ENCODE data around the gene RRP1B. TPM values are rescaled to one million over a fixed set of nuclear protein-coding genes. Genes with fewer than 3 reads are reported as not detected.
"Not testable (repeated sequence)": the region's sequence is repeated elsewhere in the genome, so short reads cannot be mapped to it uniquely, and the experiment has no call there.

RRP1B gene
- total RNA-seq, 2 donors from 2014 or later = 15.8 to 19.1 TPM

- peak; percentile 91 to 93 (median 92) for DNase-seq
- no peak overlapping the region for H3K4me3 ChIP-seq
- intact Hi-C loops (cut with DNase I) = no loop called here
- H3K9me3 ChIP-seq = no peaks in the 10 kb centered on the region
- no peak overlapping the region for H3K27ac ChIP-seq
- H3K36me3 ChIP-seq (replicated peaks in 1 of 2; ENCODE audit: insufficient read depth in 1 of 2, low read depth in 2 of 2) = no peaks in the 10 kb centered on the region
- 16 to 17% methylated on average over 7 of the region's 7 CpGs for WGBS, 2 donors
- no peaks in the 10 kb centered on the region for H3K4me1 ChIP-seq
- ATAC-seq = peak; percentile 99
- no peaks in the 10 kb centered on the region for H3K27me3 ChIP-seq
- TF ChIP-seq CTCF (IDR thresholded peaks at IDR 0.05) (peak; percentile 96 to 99 (median 98)), POLR2A (IDR thresholded peaks at IDR 0.05) (no peak)
Observed at GRCh38 chr21:43646550-43647260, 12.7 kb upstream of the RRP1B start.

- intact Hi-C loops (cut with DNase I) = no loop called here
- H3K27ac ChIP-seq = no peak overlapping the region
- ATAC-seq (no peak), DNase-seq (no peak)
- no peaks in the 10 kb centered on the region for H3K9me3 ChIP-seq
- no peaks in the 10 kb centered on the region for H3K27me3 ChIP-seq
- no peak overlapping the region for H3K4me3 ChIP-seq
- WGBS, 2 donors = 58 to 63% methylated on average over 9 of the region's 9 CpGs
- no peak for TF ChIP-seq POLR2A (IDR thresholded peaks at IDR 0.05)
- no peak for TF ChIP-seq CTCF (IDR thresholded peaks at IDR 0.05)
- no peaks in the 10 kb centered on the region for H3K36me3 ChIP-seq (replicated peaks in 1 of 2; ENCODE audit: insufficient read depth in 1 of 2, low read depth in 2 of 2)
- H3K4me1 ChIP-seq = no peaks in the 10 kb centered on the region
Observed at GRCh38 chr21:43648171-43648570, 11.2 kb upstream of the RRP1B start.

- H3K27ac ChIP-seq; H3K4me3 ChIP-seq; intact Hi-C loops (cut with DNase I); H3K4me1 ChIP-seq; DNase-seq; ATAC-seq; H3K27me3 ChIP-seq; H3K9me3 ChIP-seq; H3K36me3 ChIP-seq (replicated peaks in 1 of 2; ENCODE audit: insufficient read depth in 1 of 2, low read depth in 2 of 2): not testable (repeated sequence)
- 83 to 91% methylated on average over 6 of the region's 6 CpGs for WGBS, 2 donors
Observed at GRCh38 chr21:43651926-43652325, 7.4 kb upstream of the RRP1B start.

GRCh38 chr21:43652616-43653015, 6.7 kb upstream of the RRP1B start:
- Histone ChIP-seq H3K36me3 (replicated peaks in 1 of 2; ENCODE audit: insufficient read depth in 1 of 2, low read depth in 2 of 2) (no peaks in the 10 kb centered on the region), H3K4me1 (no peaks in the 10 kb centered on the region), H3K27me3 (no peaks in the 10 kb centered on the region), H3K9me3 (no peaks in the 10 kb centered on the region), H3K4me3 (no peak overlapping the region), H3K27ac (no peak overlapping the region)
- DNase-seq (no peak), ATAC-seq (no peak)
- no peak for TF ChIP-seq CTCF (IDR thresholded peaks at IDR 0.05)
- no peak for TF ChIP-seq POLR2A (IDR thresholded peaks at IDR 0.05)
- WGBS, 2 donors = 71 to 78% methylated on average over 6 of the region's 6 CpGs
- intact Hi-C loops (cut with DNase I) = no loop called here

GRCh38 chr21:43653626-43654025, 5.7 kb upstream of the RRP1B start:
- Histone ChIP-seq H3K9me3 (no peaks in the 10 kb centered on the region), H3K36me3 (replicated peaks in 1 of 2; ENCODE audit: insufficient read depth in 1 of 2, low read depth in 2 of 2) (no peaks in the 10 kb centered on the region), H3K4me1 (peaks cover 2% of the 10 kb centered on the region), H3K4me3 (no peak overlapping the region), H3K27ac (no peak overlapping the region), H3K27me3 (no peaks in the 10 kb centered on the region)
- DNase-seq = no peak
- intact Hi-C loops (cut with DNase I) = no loop called here
- TF ChIP-seq CTCF (IDR thresholded peaks at IDR 0.05) = no peak
- no peak for TF ChIP-seq POLR2A (IDR thresholded peaks at IDR 0.05)
- ATAC-seq = no peak
- WGBS, 2 donors = 94 to 96% methylated on average over 6 of the region's 6 CpGs
